Kidney epithelial cell (primary cell): ENCODE results near the gene LHFPL3. TPM values are rescaled to one million over a fixed set of nuclear protein-coding genes. Genes with fewer than 3 reads are reported as not detected.

Experiments used
- DNase-seq: peaks from one replicate; pipeline ENCODE4 v3.0.0-alpha.2; 2010; ENCODE audit warnings: low read depth
- H3K27me3 ChIP-seq: 2 replicates; pipeline ENCODE4 v1.6.0; 2011; ENCODE audit warnings: low read length; ENCODE audit not compliant: control insufficient read depth, insufficient read depth
- H3K36me3 ChIP-seq: 2 replicates; pipeline ENCODE4 v1.5.1; 2011; ENCODE audit warnings: low read length; ENCODE audit not compliant: control insufficient read depth, insufficient read depth
- H3K4me3 ChIP-seq: 2 replicates; pipeline ENCODE4 v1.5.1; 2011; ENCODE audit warnings: low read depth, mild to moderate bottlenecking, control low read depth, low read length
- total RNA-seq: library from RNA; depleted of rRNA; stranded (reverse); fragments of >200 nt; gene quantifications from 2 replicates; pipeline ENCODE4 v1.2.3, GENCODE V29; 2015
- TF ChIP-seq, protein P1 (sequence below): IDR thresholded peaks from 2 replicates; pipeline ENCODE4 v1.5.1; 2011; ENCODE audit warnings: mild to moderate bottlenecking, moderate library complexity, low read length, control low read depth, inconsistent platforms; ENCODE audit not compliant: insufficient read depth, poor library complexity, severe bottlenecking

LHFPL3 gene
- total RNA-seq, 1 donor from 2014 or later, result not detected

DNA sequence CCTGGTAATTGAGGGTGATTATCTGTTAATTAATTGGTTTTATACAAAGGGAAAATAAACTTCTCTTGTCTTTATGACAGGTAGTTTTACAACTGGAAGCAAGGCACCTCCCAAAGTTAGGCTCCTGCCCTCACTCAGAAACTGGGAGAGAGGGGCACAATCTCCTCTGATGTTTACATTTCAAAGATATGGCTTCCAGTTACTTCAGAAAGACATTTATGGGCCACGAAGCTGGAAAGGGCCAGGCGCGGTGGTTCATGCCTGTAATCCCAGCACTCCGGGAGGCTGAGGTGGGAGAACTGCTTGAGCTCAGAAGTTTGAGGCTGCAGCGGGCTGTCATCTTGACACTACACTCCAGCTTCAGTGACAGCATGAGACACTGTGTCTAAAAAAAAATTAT lies 570.0 kb downstream of the LHFPL3 start:
- no peak overlapping the region for H3K4me3 ChIP-seq
- TF ChIP-seq, protein P1, sequence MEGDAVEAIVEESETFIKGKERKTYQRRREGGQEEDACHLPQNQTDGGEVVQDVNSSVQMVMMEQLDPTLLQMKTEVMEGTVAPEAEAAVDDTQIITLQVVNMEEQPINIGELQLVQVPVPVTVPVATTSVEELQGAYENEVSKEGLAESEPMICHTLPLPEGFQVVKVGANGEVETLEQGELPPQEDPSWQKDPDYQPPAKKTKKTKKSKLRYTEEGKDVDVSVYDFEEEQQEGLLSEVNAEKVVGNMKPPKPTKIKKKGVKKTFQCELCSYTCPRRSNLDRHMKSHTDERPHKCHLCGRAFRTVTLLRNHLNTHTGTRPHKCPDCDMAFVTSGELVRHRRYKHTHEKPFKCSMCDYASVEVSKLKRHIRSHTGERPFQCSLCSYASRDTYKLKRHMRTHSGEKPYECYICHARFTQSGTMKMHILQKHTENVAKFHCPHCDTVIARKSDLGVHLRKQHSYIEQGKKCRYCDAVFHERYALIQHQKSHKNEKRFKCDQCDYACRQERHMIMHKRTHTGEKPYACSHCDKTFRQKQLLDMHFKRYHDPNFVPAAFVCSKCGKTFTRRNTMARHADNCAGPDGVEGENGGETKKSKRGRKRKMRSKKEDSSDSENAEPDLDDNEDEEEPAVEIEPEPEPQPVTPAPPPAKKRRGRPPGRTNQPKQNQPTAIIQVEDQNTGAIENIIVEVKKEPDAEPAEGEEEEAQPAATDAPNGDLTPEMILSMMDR, result no peak
- H3K27me3 ChIP-seq, result no peaks in the 10 kb centered on the region
- no peak for DNase-seq
- H3K36me3 ChIP-seq, result no peaks in the 10 kb centered on the region

DNA sequence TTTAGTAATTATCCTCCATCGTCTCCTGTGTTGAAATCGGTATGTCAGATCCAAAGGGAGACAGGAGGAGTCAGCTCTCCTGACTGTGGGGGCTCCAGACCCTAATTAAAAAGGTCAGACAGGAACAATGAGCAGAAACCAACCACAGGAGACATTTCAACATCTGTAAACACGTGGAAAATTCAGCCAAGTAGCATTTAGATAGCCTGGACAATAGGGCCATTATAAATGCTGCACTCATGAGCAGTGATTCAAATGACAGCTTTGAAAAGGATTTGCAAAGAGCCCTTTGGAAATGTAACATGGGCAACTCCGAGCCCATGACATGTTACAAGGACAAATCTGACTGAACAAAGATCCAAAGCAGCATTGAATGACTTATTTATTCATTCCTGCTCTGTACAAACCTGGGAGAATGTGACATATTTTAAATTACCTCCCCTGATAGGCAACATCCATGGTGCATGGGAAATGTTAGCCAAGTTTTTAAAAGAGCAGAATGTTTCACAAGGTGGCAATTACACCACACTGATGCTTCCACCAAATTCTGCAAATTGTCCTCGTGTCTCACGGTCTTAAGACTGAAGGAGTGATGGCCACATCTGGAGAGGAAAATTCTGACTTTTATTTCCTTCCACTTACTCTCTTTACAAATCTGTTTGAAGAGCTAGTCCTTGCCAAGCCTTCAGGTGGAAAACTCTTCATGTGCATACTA lies 572.3 kb downstream of the LHFPL3 start:
- no peaks in the 10 kb centered on the region for H3K36me3 ChIP-seq
- TF ChIP-seq, protein P1, result no peak
- no peak for DNase-seq
- H3K4me3 ChIP-seq, result no peak overlapping the region
- no peaks in the 10 kb centered on the region for H3K27me3 ChIP-seq

DNA sequence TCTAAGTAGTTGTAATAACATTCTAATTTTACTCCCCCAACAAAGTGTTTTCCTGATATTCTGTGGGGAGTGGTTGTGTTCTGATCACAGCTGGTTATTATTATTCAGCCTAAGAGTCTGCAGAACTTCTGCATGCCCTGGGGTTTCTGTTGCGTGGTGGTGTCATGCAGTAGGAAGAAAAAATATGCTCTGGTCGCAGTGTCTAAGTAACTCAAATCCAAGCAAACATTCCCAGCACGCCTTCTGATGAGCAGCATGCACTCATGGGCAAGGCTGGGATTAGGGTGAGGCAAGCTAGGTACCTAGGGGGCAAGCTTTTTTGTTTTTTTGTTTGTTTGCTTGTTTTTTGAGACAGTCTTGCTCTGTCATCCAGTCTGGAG lies 572.8 kb downstream of the LHFPL3 start:
- Histone ChIP-seq H3K4me3 (no peak overlapping the region), H3K36me3 (no peaks in the 10 kb centered on the region), H3K27me3 (no peaks in the 10 kb centered on the region)
- DNase-seq, result no peak
- TF ChIP-seq, protein P1, result no peak

DNA sequence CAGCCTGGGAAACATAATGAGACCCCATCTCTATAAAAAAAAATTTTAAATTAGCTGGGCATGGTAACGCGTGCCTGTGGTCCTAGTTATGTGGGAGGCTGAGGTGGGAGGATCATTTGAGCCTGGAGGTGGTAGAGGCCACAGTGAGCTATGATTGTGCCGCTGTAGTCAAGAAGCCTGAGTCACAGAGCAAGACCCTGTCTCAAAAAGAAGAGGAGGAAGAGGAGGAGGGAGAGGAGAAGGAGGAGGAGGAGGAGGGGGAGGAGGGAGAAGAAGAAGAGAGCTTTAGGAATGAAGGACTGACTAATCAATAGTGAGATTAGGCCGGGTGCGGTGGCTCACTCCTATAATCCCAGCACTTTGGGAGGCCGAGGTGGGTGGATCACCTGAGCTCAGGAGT lies 573.8 kb downstream of the LHFPL3 start:
- no peak overlapping the region for H3K4me3 ChIP-seq
- TF ChIP-seq, protein P1, result no peak
- no peaks in the 10 kb centered on the region for H3K27me3 ChIP-seq
- no peaks in the 10 kb centered on the region for H3K36me3 ChIP-seq
- DNase-seq, result no peak

DNA sequence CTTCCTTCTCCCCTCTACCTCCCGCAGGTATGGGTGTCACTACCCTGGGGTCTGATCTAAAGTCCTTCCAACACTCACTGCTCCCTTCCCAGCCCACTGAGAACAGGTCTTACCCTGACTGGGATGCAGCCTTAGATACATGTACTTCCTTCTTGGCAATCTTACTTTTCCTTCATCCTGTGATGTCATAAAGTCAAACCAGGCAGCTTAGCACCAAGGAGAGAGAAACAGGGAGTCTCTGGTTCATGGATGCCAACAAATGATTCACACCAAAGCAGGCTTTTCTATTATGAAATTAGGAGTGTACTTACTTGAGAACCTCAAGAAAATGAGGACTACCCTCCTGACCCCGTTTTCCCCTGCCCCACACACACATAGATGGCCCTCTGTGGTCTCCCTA lies 574.6 kb downstream of the LHFPL3 start:
- Histone ChIP-seq H3K27me3 (no peaks in the 10 kb centered on the region), H3K36me3 (no peaks in the 10 kb centered on the region), H3K4me3 (no peak overlapping the region)
- TF ChIP-seq, protein P1, result no peak
- DNase-seq, result no peak

DNA sequence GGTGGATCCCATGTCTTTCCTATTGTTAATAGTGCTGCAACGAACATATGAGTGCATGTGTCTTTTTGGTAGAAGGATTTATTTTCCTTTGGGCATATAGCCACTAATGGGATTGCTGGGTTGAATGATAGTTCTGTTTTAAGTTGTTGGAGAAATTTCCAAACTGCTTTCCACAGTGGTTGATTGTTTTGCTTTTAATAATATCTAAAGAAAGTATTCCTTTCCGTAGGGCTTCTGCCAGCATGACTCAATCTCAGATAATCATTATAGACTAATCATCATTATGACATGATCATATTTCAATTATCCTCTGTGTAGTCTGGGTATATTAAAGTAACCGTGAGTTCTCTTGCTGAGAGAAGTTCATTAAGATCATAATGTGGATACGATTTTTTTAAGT lies 575.4 kb downstream of the LHFPL3 start:
- Histone ChIP-seq H3K4me3 (no peak overlapping the region), H3K27me3 (no peaks in the 10 kb centered on the region), H3K36me3 (no peaks in the 10 kb centered on the region)
- DNase-seq, result no peak
- TF ChIP-seq, protein P1, result no peak
